Fibroblast of pulmonary artery (primary cell): ENCODE data around the gene GGA1.
"Not testable (repeated sequence)": the region's sequence is repeated elsewhere in the genome, so short reads cannot be mapped to it uniquely, and the experiment has no call there.

Experiments used
- DNase-seq: peaks from one replicate; pipeline ENCODE4 v3.0.0-alpha.2; 2010; ENCODE audit warnings: low read depth
- H3K4me3 ChIP-seq: replicated peaks from 2 replicates; pipeline ENCODE4 v1.5.1; 2011; ENCODE audit warnings: low read depth, mild to moderate bottlenecking, control low read depth, low read length, moderate library complexity
- CTCF ChIP-seq: IDR thresholded peaks from 2 replicates; pipeline ENCODE4 v1.5.1; 2011; ENCODE audit warnings: mild to moderate bottlenecking, control low read depth, low read length, inconsistent platforms; ENCODE audit errors: missing control alignments

GGA1 gene

GRCh38 chr22:37588546-37589215, 20.0 kb upstream of the GGA1 start:
- no peak overlapping the region for H3K4me3 ChIP-seq
- TF ChIP-seq CTCF, result no peak
- DNase-seq, result no peak

GRCh38 chr22:37589636-37590035, 19.0 kb upstream of the GGA1 start:
- no peak for TF ChIP-seq CTCF
- H3K4me3 ChIP-seq, result no peak overlapping the region
- DNase-seq, result no peak

- not testable (repeated sequence) for H3K4me3 ChIP-seq, DNase-seq
Observed at GRCh38 chr22:37591081-37591480, 17.6 kb upstream of the GGA1 start.

- TF ChIP-seq CTCF, result no peak
- no peak overlapping the region for H3K4me3 ChIP-seq
Observed at GRCh38 chr22:37591823-37592404, 16.7 kb upstream of the GGA1 start.

GRCh38 chr22:37594237-37594636, 14.4 kb upstream of the GGA1 start:
- TF ChIP-seq CTCF, result no peak
- no peak for DNase-seq
- no peak overlapping the region for H3K4me3 ChIP-seq

More at GRCh38 chr22:37591823-37592404, 16.7 kb upstream of the GGA1 start:
- DNase-seq, result no peak

GRCh38 chr22:37599153-37599552, 9.5 kb upstream of the GGA1 start:
- no peak overlapping the region for H3K4me3 ChIP-seq
- DNase-seq, result no peak
- TF ChIP-seq CTCF, result no peak

- H3K4me3 ChIP-seq, result no peak overlapping the region
- DNase-seq, result no peak
- TF ChIP-seq CTCF, result no peak
Observed at GRCh38 chr22:37601203-37601539, 7.5 kb upstream of the GGA1 start.
